Measurements from ENCODE around the gene EFNB1. TPM values are rescaled to one million over a fixed set of nuclear protein-coding genes. Genes with fewer than 3 reads are reported as not detected.

Gene EFNB1
- total RNA-seq, 2 experiments from 2014 or later: 2.9 to 3.1 TPM

- H3K9me3 ChIP-seq (ENCODE audit: control insufficient read depth in 1 of 2, insufficient read depth in 1 of 2, low read length in 2 of 2): no peaks in the 10 kb centered on the region
- no peaks in the 10 kb centered on the region for H3K27me3 ChIP-seq (ENCODE audit: control insufficient read depth in 1 of 2, insufficient read depth in 2 of 2, low read length in 2 of 2)
- H3K4me1 ChIP-seq (ENCODE audit: insufficient read depth, low read length): no peaks in the 10 kb centered on the region
- no peak for ATAC-seq (ENCODE audit: poor library complexity)
- TF ChIP-seq, protein P1, sequence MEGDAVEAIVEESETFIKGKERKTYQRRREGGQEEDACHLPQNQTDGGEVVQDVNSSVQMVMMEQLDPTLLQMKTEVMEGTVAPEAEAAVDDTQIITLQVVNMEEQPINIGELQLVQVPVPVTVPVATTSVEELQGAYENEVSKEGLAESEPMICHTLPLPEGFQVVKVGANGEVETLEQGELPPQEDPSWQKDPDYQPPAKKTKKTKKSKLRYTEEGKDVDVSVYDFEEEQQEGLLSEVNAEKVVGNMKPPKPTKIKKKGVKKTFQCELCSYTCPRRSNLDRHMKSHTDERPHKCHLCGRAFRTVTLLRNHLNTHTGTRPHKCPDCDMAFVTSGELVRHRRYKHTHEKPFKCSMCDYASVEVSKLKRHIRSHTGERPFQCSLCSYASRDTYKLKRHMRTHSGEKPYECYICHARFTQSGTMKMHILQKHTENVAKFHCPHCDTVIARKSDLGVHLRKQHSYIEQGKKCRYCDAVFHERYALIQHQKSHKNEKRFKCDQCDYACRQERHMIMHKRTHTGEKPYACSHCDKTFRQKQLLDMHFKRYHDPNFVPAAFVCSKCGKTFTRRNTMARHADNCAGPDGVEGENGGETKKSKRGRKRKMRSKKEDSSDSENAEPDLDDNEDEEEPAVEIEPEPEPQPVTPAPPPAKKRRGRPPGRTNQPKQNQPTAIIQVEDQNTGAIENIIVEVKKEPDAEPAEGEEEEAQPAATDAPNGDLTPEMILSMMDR (IDR thresholded peaks at IDR 0.05): no peak
- H3K27ac Mint-ChIP-seq: no peak overlapping the region
- H3K27me3 Mint-ChIP-seq: peaks cover 8% of the 10 kb centered on the region
- H3K27ac ChIP-seq (ENCODE audit: low read depth in 1 of 2, low read length in 2 of 2): no peak overlapping the region
- H3K36me3 Mint-ChIP-seq (ENCODE audit: low read depth): no peaks in the 10 kb centered on the region
- no peak for DNase-seq
- no peaks in the 10 kb centered on the region for H3K4me1 Mint-ChIP-seq (ENCODE audit: low read depth)
- no peak overlapping the region for H3K4me3 Mint-ChIP-seq
- CTCF ChIA-PET: no interaction called here
- intact Hi-C loops (cut with DNase I, micrococcal nuclease): no loop called here
- POLR2A ChIA-PET: no interaction called here
- H3K36me3 ChIP-seq (ENCODE audit: insufficient read depth, low read length): no peaks in the 10 kb centered on the region
- no peaks in the 10 kb centered on the region for H3K9me3 Mint-ChIP-seq
- H3K4me3 ChIP-seq (ENCODE audit: low read length): no peak overlapping the region
Measured at GRCh38 chrX:68808686-68809357, 20.0 kb upstream of the EFNB1 start.

DNA sequence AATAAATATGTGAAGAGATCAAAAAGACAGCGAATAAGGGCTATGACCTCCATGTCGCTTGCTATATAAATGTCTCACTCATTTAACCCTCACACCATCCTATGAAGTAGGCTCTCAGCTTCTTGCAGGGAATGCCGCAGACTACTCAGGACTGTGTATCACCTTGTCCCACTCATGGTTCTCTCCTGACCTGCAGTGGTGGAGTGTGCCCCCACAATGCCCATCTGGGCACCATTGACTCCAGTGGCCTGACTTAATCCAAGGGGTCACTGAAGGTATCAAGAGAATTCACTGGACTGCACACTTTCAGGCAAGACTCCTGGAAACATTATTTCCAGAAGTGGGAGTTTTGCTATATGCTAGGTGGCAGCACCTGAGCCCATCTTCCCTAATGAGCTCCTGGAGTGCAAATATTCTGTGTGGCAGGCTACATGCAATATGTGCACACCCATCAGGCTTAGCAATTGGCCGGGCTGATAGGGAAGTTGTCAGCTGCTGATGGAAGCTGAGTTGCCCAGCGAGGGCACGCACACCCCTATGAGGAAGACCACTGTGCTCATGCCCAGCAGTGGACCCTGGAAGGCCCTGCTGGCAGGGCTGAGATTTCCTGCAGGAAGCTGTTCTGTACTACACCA lies 8.2 kb upstream of the EFNB1 start:
- Histone ChIP-seq H3K36me3 (ENCODE audit: insufficient read depth, low read length) (no peaks in the 10 kb centered on the region), H3K27me3 (ENCODE audit: control insufficient read depth in 1 of 2, insufficient read depth in 2 of 2, low read length in 2 of 2) (no peaks in the 10 kb centered on the region), H3K4me1 (ENCODE audit: insufficient read depth, low read length) (no peaks in the 10 kb centered on the region), H3K9me3 (ENCODE audit: control insufficient read depth in 1 of 2, insufficient read depth in 1 of 2, low read length in 2 of 2) (no peaks in the 10 kb centered on the region), H3K4me3 (ENCODE audit: low read length) (no peak overlapping the region), H3K27ac (ENCODE audit: low read depth in 1 of 2, low read length in 2 of 2) (no peak overlapping the region)
- Mint-ChIP-seq H3K4me1 (ENCODE audit: low read depth) (no peaks in the 10 kb centered on the region), H3K4me3 (no peak overlapping the region), H3K9me3 (no peaks in the 10 kb centered on the region), H3K27ac (no peak overlapping the region), H3K27me3 (no peaks in the 10 kb centered on the region), H3K36me3 (ENCODE audit: low read depth) (no peaks in the 10 kb centered on the region)
- TF ChIP-seq, protein P1 (IDR thresholded peaks at IDR 0.05): no peak
- ATAC-seq (ENCODE audit: poor library complexity) (no peak), DNase-seq (no peak)
- POLR2A ChIA-PET: no interaction called here
- CTCF ChIA-PET: no interaction called here
- intact Hi-C loops (cut with DNase I, micrococcal nuclease): loop anchor here (5.0 to 10.0 kb wide), 2 partner anchors 1277 to 1314 kb away; partner anchors contain the start of gene IGBP1 (in 1 of the 2)

DNA sequence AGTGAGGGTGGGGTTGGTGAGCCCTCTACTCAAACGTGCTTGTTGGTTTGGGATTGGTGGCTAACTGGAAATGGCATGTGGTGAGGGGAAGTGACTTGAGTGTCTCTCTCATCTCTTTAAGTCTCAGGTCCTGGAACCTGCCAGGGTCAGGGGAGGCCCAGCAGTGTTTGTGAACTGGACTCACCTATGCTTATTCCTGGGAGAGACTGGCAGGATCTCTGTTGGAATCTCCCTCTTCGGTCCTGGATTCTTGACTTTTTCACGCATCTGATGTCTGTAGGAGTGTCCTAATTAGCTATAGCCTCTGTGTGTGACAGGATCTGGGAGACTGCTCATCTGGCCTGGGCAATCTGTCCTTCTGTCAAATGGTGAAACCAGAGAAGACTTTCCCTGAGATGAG lies 7.2 kb upstream of the EFNB1 start:
- CTCF ChIA-PET: no interaction called here

More for the DNA sequence above, 7.2 kb upstream of the EFNB1 start:
- Histone ChIP-seq H3K27ac (ENCODE audit: low read depth in 1 of 2, low read length in 2 of 2) (no peak overlapping the region), H3K27me3 (ENCODE audit: control insufficient read depth in 1 of 2, insufficient read depth in 2 of 2, low read length in 2 of 2) (no peaks in the 10 kb centered on the region), H3K36me3 (ENCODE audit: insufficient read depth, low read length) (no peaks in the 10 kb centered on the region), H3K4me1 (ENCODE audit: insufficient read depth, low read length) (no peaks in the 10 kb centered on the region), H3K9me3 (ENCODE audit: control insufficient read depth in 1 of 2, insufficient read depth in 1 of 2, low read length in 2 of 2) (no peaks in the 10 kb centered on the region), H3K4me3 (ENCODE audit: low read length) (no peak overlapping the region)
- TF ChIP-seq, protein P1 (IDR thresholded peaks at IDR 0.05): no peak
- H3K27me3 Mint-ChIP-seq: no peaks in the 10 kb centered on the region
- ATAC-seq (ENCODE audit: poor library complexity) (no peak), DNase-seq (no peak)
- intact Hi-C loops (cut with DNase I, micrococcal nuclease): loop anchor here (1.0 to 10.0 kb wide), 3 partner anchors 401 to 1313 kb away; partner anchors contain the start of gene IGBP1 (in 1 of the 2)
- no peak overlapping the region for H3K27ac Mint-ChIP-seq
- H3K4me1 Mint-ChIP-seq (ENCODE audit: low read depth): no peaks in the 10 kb centered on the region
- no peaks in the 10 kb centered on the region for H3K9me3 Mint-ChIP-seq
- H3K4me3 Mint-ChIP-seq: no peak overlapping the region
- POLR2A ChIA-PET: no interaction called here
- no peaks in the 10 kb centered on the region for H3K36me3 Mint-ChIP-seq (ENCODE audit: low read depth)

Data from CD4-positive, alpha-beta T cell (primary cell).